GM19467 (cell line): Measurements from ENCODE around the gene LIN28B.
"Not testable (repeated sequence)": the region's sequence is repeated elsewhere in the genome, so short reads cannot be mapped to it uniquely, and the experiment has no call there.

Source experiments
- ATAC-seq: cut with Tn5 transposase; IDR thresholded peaks from one replicate; pipeline ENCODE4 v1.9.1; 2021; ENCODE audit warnings: mild to moderate bottlenecking, moderate library complexity; ENCODE audit not compliant: unreplicated experiment

LIN28B gene

GRCh38 chr6:104955927-104956730, 778 bp upstream of the LIN28B start:
- ATAC-seq = no peak

GRCh38 chr6:104957301-104958177, 632 bp downstream of the LIN28B start:
- ATAC-seq = no peak

- no peak for ATAC-seq
Observed at GRCh38 chr6:104958178-104959025, 1.5 kb downstream of the LIN28B start.

GRCh38 chr6:104959026-104959858, 2.3 kb downstream of the LIN28B start:
- no peak for ATAC-seq

- ATAC-seq = no peak
Observed at GRCh38 chr6:104969108-104969507, 12.2 kb downstream of the LIN28B start.

GRCh38 chr6:104969785-104970581, 13.1 kb downstream of the LIN28B start:
- ATAC-seq = no peak

- no peak for ATAC-seq
Observed at GRCh38 chr6:104973404-104973803, 16.5 kb downstream of the LIN28B start.

GRCh38 chr6:104983296-104983695, 26.4 kb downstream of the LIN28B start:
- no peak for ATAC-seq

- ATAC-seq = no peak
Observed at GRCh38 chr6:104983776-104984175, 26.9 kb downstream of the LIN28B start.

- no peak for ATAC-seq
Observed at GRCh38 chr6:104984831-104985230, 27.9 kb downstream of the LIN28B start.

- ATAC-seq = not testable (repeated sequence)
Observed at GRCh38 chr6:104985875-104986274, 29.0 kb downstream of the LIN28B start.

- no peak for ATAC-seq
Observed at GRCh38 chr6:104986625-104987024, 29.7 kb downstream of the LIN28B start.

GRCh38 chr6:104987218-104987617, 30.3 kb downstream of the LIN28B start:
- ATAC-seq = no peak

- ATAC-seq = no peak
Observed at GRCh38 chr6:104990085-104990484, 33.2 kb downstream of the LIN28B start.

- ATAC-seq = not testable (repeated sequence)
Observed at GRCh38 chr6:104991062-104991461, 34.2 kb downstream of the LIN28B start.

- not testable (repeated sequence) for ATAC-seq
Observed at GRCh38 chr6:104993576-104993975, 36.7 kb downstream of the LIN28B start.

GRCh38 chr6:104995989-104996617, 39.2 kb downstream of the LIN28B start:
- no peak for ATAC-seq

- ATAC-seq = no peak
Observed at GRCh38 chr6:105001063-105001462, 44.2 kb downstream of the LIN28B start.

- no peak for ATAC-seq
Observed at GRCh38 chr6:105001906-105002305, 45.0 kb downstream of the LIN28B start.
